ENCODE data around the gene TIMM44.
"Not testable (repeated sequence)": the region's sequence is repeated elsewhere in the genome, so short reads cannot be mapped to it uniquely, and the experiment has no call there.

DNA sequence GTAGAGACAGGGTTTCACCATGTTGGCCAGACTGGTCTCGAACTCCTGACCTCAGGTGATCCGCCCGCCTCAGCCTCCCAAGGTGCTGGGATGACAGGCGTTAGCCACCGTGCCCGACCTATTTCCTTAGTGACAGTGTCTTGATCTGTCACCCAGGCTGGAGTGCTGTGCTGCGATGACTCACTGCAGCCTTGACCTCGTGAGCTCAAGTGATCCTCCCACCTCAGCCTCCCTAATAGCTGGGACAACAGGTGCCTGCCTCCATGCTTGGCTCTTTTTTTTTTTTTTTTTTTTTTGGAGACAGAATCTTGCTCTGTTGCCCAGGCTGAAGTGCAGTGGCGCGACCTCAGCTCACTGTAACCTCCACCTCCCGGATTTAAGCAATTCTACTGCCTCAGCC lies 13.4 kb downstream of the TIMM44 start:
- not testable (repeated sequence) for TF ChIP-seq POLR2A (IDR thresholded peaks at IDR 0.05)
- TF ChIP-seq, protein P1, sequence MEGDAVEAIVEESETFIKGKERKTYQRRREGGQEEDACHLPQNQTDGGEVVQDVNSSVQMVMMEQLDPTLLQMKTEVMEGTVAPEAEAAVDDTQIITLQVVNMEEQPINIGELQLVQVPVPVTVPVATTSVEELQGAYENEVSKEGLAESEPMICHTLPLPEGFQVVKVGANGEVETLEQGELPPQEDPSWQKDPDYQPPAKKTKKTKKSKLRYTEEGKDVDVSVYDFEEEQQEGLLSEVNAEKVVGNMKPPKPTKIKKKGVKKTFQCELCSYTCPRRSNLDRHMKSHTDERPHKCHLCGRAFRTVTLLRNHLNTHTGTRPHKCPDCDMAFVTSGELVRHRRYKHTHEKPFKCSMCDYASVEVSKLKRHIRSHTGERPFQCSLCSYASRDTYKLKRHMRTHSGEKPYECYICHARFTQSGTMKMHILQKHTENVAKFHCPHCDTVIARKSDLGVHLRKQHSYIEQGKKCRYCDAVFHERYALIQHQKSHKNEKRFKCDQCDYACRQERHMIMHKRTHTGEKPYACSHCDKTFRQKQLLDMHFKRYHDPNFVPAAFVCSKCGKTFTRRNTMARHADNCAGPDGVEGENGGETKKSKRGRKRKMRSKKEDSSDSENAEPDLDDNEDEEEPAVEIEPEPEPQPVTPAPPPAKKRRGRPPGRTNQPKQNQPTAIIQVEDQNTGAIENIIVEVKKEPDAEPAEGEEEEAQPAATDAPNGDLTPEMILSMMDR (IDR thresholded peaks at IDR 0.05) = not testable (repeated sequence)
